GM21786 (cell line): ENCODE measurements around the gene ZNF408.

Source experiments
- ATAC-seq: cut with Tn5 transposase; IDR thresholded peaks from one replicate; pipeline ENCODE4 v1.9.1; 2021; ENCODE audit not compliant: unreplicated experiment

Gene ZNF408

DNA sequence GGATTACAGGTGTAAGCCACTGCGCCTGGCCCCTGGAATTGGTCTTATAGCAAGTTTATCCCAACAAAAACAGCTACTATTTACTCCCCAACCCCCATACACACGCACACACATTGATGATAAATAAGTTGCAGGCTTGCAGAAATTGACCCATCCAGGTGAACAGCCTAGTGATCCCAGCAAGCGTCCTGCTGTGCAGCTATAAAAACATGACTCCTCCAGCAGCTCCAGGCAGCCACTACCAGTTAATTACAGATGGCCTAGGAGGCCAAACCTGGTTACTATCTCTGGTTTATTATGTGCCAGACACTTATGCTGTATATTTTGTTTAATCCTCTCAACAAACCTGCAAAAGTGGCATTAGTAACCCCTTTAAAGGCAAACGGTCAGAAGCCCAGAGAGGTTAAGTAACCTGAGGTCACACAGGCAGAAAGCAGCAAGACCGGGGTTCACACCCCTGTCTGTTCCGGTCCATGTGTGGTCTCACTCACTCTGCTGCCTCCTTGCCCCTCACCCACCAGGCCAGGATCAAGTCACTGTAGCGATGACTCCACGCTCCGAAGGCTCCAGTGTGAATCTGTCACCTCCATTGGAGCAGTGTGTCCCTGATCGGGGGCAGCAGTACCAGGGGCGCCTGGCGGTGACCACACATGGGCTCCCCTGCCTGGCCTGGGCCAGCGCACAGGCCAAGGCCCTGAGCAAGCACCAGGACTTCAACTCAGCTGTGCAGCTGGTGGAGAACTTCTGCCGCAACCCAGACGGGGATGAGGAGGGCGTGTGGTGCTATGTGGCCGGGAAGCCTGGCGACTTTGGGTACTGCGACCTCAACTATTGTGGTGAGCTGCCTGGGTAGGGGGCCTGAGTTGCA is 24.7 kb downstream of the ZNF408 start:
- no peak for ATAC-seq

- ATAC-seq: no peak
Measured at GRCh38 chr11:46726206-46726862, 25.5 kb downstream of the ZNF408 start.

DNA sequence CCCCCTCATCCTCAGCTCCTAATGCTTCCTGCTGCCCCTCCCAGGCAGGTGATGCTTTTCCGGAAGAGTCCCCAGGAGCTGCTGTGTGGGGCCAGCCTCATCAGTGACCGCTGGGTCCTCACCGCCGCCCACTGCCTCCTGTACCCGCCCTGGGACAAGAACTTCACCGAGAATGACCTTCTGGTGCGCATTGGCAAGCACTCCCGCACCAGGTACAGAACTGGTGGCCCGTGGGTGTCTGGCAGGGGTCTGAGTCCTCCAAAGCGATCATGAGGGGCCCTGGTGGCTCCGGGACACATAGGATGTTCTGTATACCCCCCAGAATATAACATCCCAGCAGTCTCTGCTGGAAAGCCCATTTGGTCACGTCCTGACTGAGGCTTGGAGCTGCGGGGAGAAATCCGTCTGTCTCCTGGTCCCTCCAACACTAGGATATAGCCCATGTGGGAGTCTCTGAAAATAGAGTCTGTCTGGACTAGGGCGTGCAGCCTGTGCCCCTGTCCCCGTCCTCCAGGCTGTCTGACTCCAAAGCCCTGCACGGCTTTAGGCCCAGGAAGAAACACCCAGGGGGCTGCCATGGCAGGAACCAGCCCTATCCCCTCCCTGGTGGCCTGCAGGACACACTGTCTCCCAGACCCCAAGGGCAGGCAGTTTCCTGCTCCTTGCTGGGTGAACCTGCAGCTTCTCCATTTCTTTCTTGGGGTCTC is 27.3 kb downstream of the ZNF408 start:
- ATAC-seq: no peak

DNA sequence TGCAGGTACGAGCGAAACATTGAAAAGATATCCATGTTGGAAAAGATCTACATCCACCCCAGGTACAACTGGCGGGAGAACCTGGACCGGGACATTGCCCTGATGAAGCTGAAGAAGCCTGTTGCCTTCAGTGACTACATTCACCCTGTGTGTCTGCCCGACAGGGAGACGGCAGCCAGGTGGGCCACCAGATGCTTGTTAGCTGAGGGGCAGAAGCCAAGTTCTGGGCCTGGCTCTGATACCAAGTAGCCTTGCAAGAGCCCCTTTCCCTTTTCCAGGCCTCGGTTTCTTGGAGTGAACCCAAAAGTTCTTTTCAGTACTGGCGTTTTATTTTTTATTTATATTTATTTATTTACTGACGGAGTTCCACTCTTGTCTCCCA is 27.8 kb downstream of the ZNF408 start:
- no peak for ATAC-seq

GRCh38 chr11:46729110-46730027 is 28.5 kb downstream of the ZNF408 start:
- ATAC-seq: no peak

GRCh38 chr11:46731545-46731944 is 30.7 kb downstream of the ZNF408 start:
- ATAC-seq: no peak

DNA sequence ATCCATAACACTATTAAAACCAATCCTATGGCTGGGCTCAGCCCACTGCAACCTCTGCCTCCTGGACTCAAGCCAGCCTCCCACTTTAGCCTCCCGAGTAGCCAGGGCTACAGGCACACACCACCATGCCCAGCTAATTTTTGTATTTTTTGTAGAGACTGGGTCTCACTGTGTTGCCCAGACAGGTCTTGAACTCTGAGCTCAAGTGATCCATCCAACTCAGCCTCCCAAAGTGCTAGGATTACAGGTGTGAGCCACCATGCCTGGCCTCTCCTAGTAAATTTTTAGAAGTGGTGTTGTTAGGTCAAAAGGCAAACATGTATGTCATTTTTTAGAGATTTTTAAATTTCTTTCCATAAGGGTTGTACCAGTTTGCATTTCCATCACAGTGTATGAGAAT is 32.4 kb downstream of the ZNF408 start:
- no peak for ATAC-seq

- ATAC-seq: no peak
Measured at GRCh38 chr11:46736146-46736545, 35.3 kb downstream of the ZNF408 start.

DNA sequence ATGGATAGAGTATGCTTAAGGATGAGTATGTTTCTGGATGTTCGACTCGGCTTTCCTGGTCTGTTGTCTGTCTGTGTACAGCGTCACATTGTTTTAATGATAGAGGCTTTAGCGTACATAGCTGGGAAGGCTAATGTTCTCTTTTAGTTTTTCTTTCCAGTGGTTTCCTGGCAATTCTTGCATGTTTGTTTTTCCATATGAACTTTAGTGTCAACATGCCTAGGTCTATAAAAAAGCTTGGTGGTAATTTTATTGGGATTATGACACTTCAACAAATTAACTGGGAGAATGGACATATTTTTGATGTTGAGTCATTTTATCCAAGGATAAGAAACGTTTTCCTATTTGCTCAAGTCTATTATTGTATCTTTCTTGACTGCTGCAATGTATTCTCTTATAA is 35.8 kb downstream of the ZNF408 start:
- no peak for ATAC-seq

DNA sequence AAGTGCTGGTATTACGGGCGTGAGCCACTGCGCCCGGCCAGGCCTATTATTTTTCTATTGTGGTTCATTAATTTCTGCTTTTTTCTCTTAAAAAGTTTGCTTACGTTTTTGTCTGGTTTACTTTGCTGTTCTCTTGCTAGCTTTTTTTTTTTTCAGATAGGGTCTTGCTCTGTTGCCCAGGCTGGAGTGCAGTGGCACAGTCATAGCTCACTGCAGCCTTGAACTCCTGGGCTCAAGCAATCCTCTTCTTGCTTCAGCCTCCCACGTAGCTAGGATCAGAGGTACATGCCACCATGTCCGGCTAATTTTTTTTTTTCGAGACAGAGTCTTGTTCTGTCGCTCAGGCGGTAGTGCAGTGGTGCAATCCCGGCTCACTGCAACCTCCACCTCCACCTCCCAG is 36.9 kb downstream of the ZNF408 start:
- ATAC-seq: no peak

DNA sequence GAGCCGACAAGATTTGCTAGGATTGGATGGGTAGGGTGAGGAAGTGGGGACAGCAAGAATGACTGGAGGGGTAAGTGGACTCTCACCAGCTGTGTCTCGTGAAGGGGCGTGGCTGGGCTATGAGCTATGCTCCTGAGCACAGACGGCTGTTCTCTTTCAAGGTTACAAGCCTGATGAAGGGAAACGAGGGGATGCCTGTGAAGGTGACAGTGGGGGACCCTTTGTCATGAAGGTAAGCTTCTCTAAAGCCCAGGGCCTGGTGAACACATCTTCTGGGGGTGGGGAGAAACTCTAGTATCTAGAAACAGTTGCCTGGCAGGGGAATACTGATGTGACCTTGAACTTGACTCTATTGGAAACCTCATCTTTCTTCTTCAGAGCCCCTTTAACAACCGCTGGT is 38.1 kb downstream of the ZNF408 start:
- ATAC-seq: no peak

DNA sequence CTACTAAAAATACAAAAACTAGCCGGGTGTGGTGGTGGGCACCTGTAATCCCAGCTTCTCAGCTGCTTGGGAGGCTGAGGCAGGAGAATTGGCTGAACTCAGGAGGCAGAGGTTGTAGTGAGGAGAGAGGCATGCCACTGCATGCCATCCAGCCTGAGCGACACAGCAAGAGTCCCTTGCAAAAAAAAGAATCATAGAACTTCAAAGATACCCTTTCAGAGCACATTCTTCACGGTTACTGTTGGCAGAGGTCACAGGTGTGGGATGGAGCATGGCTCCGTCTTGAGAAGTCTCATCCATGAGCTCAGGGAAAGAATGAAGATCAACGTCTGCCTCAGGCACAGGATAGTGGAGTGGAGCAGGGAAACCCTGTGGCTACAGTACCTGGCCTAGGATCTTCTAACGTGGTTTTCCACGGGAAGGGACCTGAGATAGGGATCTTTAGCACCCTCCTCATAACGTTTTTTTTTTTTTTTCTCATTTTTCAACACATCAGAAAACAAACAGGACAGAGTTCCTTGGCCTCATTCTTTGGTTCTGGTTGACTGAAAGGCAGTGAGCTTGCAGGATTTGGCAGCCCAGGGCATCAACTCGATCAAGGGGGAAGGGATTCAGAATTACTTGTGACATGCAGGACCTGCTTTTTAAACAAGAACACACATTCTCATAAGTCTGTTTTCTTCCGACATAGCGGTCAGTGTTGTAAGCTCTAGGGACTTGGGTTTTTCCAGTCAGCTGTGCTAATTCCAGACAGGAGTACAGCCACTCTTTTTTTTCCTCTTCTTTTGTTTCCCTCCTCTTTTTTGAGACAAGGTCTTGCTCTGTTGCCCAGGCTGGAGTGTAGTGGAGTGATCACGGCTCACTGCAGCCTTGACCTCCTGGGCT is 41.0 kb downstream of the ZNF408 start:
- ATAC-seq: no peak

GRCh38 chr11:46743043-46743442 is 42.2 kb downstream of the ZNF408 start:
- no peak for ATAC-seq

- ATAC-seq: no peak
Measured at GRCh38 chr11:46743693-46744339, 43.0 kb downstream of the ZNF408 start.

DNA sequence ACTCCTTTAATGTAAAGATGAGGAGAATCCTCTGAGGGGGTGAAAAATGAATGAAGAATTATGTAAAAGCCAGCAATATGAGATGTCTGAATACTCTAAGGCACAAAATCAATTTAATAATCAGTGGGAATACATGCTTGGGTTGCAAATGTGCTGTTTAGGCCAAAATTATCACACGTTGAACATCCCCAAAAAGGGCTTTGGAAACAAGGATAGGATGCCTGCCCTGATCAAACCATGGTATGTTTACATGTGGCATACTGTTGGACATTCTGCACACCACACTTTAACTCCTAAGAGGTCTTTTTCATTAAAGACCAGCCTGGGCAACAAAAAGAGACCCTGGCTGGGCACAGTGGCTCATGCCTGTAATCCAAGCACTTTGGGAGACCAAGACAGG is 44.5 kb downstream of the ZNF408 start:
- ATAC-seq: no peak

DNA sequence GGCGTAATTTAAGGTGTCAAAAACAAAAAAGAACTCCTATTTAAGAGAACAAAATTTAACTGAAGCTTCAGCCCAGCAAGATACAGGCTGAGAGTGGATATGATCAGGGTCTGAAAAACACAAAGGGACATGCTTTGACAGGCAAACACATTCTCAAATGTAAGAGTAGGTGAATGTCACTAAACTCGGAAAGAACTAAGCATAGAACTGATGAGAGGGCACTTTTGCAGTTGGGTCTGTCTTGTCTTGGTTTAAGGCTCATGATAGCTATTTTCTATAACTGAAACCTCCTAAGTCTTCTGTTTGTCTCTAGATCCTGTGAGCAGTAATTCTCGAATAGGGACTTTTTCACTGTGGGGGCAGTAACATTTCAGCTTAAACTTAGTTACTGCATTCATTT is 45.2 kb downstream of the ZNF408 start:
- no peak for ATAC-seq

- no peak for ATAC-seq
Measured at GRCh38 chr11:46747150-46747549, 46.3 kb downstream of the ZNF408 start.
